Mucosa of stomach (tissue), 1 donor: ENCODE measurements around the gene MAVS.

Experiments used
- H3K27me3 ChIP-seq: one replicate; pipeline ENCODE4 v1.7.0; 2013; ENCODE audit warnings: mild to moderate bottlenecking, low read length; ENCODE audit not compliant: control insufficient read depth, insufficient read depth
- H3K36me3 ChIP-seq: one replicate; pipeline ENCODE4 v1.7.0; 2013; ENCODE audit warnings: low read length; ENCODE audit not compliant: control insufficient read depth, insufficient read depth
- H3K4me1 ChIP-seq: one replicate; pipeline ENCODE4 v1.7.0; 2013; ENCODE audit warnings: mild to moderate bottlenecking, low read length; ENCODE audit not compliant: control insufficient read depth, insufficient read depth
- H3K4me3 ChIP-seq: one replicate; pipeline ENCODE4 v1.7.0; 2013; ENCODE audit warnings: low read length
- H3K9ac ChIP-seq: one replicate; pipeline ENCODE4 v1.7.0; 2013; ENCODE audit warnings: mild to moderate bottlenecking, low read length, moderate library complexity
- H3K9me3 ChIP-seq: one replicate; pipeline ENCODE4 v1.7.0; 2013; ENCODE audit warnings: mild to moderate bottlenecking, low read length, moderate library complexity; ENCODE audit not compliant: control insufficient read depth
- donor health status: Pancreatic carcinoma.

MAVS gene

DNA sequence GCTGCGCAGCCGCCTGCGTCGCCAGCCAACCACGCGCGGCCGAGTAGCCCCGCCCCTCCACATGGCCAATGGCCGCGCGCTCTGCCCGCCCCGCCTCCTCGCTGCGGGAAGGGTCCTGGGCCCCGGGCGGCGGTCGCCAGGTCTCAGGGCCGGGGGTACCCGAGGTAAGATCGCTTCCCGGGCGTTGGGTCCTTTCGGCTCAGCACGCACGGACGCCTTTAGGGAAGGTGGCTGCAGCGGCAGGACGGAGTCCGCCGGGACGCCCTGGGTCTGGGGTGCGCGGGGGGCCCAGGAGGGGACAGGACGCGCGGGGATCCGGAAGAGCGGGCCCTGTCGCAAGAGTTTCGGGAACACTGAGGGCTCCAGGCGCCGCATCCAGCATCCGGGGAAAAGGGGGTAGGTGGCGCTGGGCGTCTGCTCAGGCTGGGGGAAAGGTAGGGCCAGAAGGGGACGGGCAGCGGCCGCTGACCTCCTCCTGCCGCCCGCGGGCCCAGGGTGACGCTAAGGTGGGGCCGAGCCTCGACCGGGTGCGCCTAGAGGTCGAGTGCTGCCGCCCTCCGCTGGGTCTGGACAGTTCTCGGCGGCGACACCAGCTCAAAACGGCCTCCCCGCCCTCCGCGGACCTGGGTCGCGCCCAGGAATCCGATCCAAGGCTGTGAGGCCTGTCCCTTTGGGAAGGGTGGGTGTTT is at the start of gene MAVS:
Gene MAVS (plus strand): TSS at position 95 of the 689 bp plus-strand sequence. CDS start 7,791 bp downstream, outside the sequence.
- no peaks in the 10 kb centered on the region for H3K9me3 ChIP-seq
- H3K4me1 ChIP-seq: peaks cover 7% of the 10 kb centered on the region
- no peaks in the 10 kb centered on the region for H3K36me3 ChIP-seq
- H3K4me3 ChIP-seq: peak within 1 kb of the TSS; percentile 15
- peak within 1 kb of the TSS; percentile 98 for H3K9ac ChIP-seq
- H3K27me3 ChIP-seq: no peaks in the 10 kb centered on the region

DNA sequence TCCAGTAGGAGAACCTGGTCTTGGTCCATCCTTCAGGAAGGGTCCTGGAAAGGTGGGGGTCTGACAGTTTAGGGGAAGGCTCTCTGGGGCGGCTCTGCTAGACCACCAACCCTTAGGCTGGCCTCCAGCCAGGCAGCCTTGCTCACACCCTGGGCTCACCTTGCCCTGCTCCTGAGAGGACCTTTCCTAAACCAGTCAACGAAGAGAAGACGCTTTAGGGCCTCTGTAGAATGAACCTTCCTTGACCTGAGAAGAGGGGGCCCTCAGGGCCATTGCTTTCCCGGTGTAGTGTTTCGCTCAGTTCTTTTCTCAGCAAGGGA is 49.4 kb upstream of the MAVS start:
- Histone ChIP-seq H3K36me3 (no peaks in the 10 kb centered on the region), H3K4me1 (peaks cover 40% of the 10 kb centered on the region), H3K4me3 (peak overlapping the region; percentile 51), H3K9me3 (no peaks in the 10 kb centered on the region), H3K9ac (peak overlapping the region; percentile 3), H3K27me3 (no peaks in the 10 kb centered on the region)

DNA sequence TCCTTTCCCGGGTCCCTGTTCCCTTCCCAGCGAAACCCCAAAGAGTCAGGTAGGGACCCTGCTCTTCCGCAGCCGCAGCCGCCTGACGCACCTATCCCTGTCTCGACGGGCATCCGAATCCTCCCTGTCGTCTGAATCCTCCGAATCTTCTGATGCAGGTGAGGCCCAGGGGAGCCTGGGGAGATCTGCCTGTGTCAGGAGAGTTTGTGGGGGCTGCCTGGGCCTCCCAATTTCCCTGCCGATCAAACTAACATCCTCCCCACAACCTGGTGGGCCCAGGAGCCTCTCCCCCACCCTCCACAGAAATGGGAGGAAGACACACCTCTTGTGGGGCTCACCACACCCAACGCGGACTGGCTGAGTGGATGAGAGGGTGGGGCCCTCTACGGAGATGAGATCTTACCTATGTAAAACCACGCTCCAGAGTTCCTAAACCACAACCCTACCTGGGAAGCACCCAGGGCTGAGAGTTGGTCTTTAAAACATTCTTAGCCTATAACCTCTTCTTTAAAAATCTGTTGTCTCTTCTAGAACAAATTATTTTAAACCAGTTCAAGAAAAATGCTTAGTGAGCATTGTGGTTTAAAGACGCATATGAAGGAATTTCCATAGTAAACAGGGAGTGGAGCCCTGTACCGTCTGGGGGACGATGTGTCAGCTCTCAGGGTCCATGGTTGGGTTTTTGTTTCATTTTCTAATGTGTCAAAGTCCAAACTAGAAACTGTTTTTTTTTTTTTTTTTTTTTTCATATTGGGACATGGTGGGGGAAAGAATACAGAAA is 48.9 kb upstream of the MAVS start:
- peaks cover 40% of the 10 kb centered on the region for H3K4me1 ChIP-seq
- H3K27me3 ChIP-seq: no peaks in the 10 kb centered on the region
- H3K4me3 ChIP-seq: no peak overlapping the region
- no peaks in the 10 kb centered on the region for H3K36me3 ChIP-seq
- peak overlapping the region; percentile 3 for H3K9ac ChIP-seq
- no peaks in the 10 kb centered on the region for H3K9me3 ChIP-seq

DNA sequence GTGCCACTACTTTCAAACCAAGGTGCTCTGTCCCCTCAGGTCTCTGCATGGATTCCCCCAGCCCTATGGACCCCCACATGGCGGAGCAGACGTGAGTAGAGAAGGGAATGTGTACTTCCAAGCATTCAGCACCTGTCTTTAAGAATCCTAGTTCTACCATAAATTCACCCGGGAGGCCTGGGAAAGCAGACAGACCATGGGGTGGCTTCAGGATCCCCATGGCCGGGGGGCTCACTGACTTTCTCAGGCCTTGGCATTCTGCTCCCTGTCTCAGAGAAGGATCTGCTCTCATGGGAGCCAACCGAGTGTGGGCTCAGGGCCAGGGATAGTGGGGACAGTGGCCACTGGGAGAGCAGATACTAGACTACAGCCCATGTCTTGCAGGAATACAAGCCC is 48.3 kb upstream of the MAVS start:
- Histone ChIP-seq H3K9me3 (no peaks in the 10 kb centered on the region), H3K9ac (no peak overlapping the region), H3K36me3 (peaks cover 5% of the 10 kb centered on the region), H3K4me3 (no peak overlapping the region), H3K4me1 (peaks cover 40% of the 10 kb centered on the region), H3K27me3 (no peaks in the 10 kb centered on the region)

DNA sequence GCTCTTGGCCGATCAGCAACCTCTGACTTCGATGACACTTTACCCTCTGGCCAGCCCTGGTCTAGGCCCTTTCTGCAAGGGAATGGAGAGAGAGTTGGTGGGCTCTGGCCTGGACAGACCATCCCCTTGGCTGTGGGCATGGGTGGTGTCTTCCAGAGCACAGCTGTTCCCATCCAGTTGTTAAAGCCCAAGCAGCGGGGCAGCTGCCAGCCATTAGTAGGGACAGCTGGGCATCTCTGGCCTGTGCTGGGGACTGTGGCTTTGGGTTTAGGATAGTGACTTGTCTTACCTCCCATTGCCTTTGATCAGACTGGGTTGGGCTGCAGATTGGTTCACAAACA is 47.8 kb upstream of the MAVS start:
- Histone ChIP-seq H3K9me3 (no peaks in the 10 kb centered on the region), H3K27me3 (no peaks in the 10 kb centered on the region), H3K4me3 (no peak overlapping the region), H3K9ac (no peak overlapping the region), H3K4me1 (peaks cover 40% of the 10 kb centered on the region), H3K36me3 (peaks cover 6% of the 10 kb centered on the region)

DNA sequence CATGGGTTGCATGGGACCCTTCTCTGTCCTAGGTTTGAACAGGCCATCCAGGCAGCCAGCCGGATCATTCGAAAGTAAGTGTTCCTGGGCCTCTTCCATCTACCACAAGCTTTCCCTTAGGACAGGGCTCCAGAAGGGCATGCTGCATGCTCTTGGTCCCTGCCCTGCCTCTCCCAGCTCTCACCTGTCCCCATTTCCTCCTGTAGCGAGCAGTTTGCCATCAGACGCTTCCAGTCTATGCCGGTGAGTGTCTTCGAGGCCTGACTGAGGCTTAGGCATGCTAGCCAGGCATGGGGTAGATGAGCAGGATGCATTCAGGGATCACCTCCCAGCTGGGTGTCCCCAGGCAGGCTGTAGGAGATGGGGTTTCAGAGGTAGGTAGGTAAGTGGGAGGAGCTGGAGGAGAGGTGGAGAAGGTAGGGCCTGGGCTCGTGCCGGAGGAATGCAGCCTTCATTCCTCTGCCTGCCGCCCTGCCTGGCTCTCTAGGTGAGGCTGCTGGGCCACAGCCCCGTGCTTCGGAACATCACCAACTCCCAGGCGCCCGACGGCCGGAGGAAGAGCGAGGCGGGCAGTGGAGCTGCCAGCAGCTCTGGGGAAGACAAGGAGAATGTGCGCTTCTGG is 46.3 kb upstream of the MAVS start:
- no peak overlapping the region for H3K9ac ChIP-seq
- peaks cover 40% of the 10 kb centered on the region for H3K4me1 ChIP-seq
- H3K27me3 ChIP-seq: no peaks in the 10 kb centered on the region
- no peaks in the 10 kb centered on the region for H3K9me3 ChIP-seq
- no peak overlapping the region for H3K4me3 ChIP-seq
- peaks cover 6% of the 10 kb centered on the region for H3K36me3 ChIP-seq

DNA sequence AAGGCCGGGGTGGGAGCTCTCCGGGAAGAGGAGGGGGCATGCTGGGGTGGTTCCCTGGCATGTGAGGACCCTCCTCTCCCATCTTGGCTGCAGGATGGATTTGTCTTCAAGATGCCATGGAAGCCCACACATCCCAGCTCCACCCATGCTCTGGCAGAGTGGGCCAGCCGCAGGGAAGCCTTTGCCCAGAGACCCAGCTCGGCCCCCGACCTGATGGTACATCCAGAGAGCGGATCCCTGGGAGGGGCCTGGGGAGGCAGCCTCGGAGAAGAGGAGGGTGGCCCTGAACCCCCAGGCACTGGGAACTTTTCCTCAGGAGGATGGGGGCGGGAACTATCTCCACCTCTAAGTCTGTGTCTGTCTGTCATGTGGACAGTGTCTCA is 45.8 kb upstream of the MAVS start:
- Histone ChIP-seq H3K36me3 (peaks cover 6% of the 10 kb centered on the region), H3K9ac (no peak overlapping the region), H3K27me3 (no peaks in the 10 kb centered on the region), H3K9me3 (no peaks in the 10 kb centered on the region), H3K4me3 (no peak overlapping the region), H3K4me1 (peaks cover 45% of the 10 kb centered on the region)

DNA sequence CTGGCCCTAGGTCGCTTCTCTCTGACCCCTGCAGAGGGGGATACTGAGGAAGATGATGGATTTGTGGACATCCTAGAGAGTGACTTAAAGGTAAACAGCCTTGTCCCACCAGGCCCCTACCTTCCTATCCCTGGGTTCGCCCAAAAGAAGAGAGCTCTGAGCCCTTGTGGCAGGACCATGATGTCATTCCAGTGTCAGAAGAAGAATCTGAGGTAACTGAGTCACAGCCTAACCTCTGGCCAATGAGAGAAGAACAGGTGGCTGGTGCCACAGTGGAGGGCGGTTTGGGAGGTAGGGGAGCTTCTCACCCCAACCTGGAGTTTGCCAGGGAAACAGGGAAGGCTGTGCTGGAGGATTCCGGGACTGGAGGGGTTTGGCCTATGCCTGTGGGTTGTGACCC is 45.3 kb upstream of the MAVS start:
- H3K4me1 ChIP-seq: peaks cover 50% of the 10 kb centered on the region
- no peaks in the 10 kb centered on the region for H3K27me3 ChIP-seq
- no peak overlapping the region for H3K4me3 ChIP-seq
- H3K9me3 ChIP-seq: no peaks in the 10 kb centered on the region
- H3K36me3 ChIP-seq: peaks cover 6% of the 10 kb centered on the region
- no peak overlapping the region for H3K9ac ChIP-seq

DNA sequence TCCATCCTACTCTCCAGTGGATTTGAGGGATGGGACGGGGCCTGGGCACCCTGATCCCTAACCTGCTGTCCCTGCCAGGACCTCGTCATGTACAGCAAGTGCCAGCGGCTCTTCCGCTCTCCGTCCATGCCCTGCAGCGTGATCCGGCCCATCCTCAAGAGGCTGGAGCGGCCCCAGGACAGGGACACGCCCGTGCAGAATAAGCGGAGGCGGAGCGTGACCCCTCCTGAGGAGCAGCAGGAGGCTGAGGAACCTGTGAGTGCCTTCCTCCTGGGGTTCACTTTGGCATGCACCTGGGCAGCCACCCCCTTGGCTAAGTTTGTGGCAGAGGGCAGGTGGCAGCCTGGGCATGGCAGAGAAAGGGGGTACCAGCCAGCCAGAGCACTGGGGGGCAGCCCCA is 44.8 kb upstream of the MAVS start:
- Histone ChIP-seq H3K27me3 (no peaks in the 10 kb centered on the region), H3K4me1 (peaks cover 51% of the 10 kb centered on the region), H3K9me3 (no peaks in the 10 kb centered on the region), H3K4me3 (no peak overlapping the region), H3K36me3 (peaks cover 6% of the 10 kb centered on the region), H3K9ac (no peak overlapping the region)

DNA sequence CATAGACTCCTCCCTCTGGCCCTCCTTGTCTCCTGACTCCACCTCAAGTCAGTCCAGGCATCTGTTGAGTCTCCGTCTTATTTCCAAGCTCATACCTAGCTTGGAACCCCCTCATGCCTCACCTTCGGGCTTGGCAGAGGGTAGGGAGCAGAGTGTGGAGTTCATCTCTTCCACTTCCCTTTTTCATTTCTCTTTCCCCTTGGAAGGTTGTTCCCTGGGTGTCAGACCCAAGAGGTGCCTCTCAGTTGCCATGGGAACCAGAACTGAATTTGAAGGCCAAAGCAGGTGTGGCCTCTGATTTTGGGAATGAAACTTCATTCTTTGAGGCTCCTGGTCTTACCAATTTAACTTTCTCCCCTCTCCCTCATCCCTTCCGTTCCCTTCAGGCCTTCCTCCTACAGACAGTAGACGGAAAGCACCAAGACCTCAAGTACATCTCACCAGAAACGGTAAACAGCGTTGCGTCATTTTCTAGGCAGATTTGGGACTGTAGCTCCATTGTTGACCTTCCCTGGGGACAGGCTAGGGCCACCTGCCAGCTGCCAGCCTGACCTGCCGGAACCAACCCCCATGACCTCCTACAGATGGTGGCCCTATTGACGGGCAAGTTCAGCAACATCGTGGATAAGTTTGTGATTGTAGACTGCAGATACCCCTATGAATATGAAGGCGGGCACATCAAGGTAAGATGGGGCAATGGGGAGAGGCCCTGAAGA is 44.0 kb upstream of the MAVS start:
- Histone ChIP-seq H3K36me3 (peaks cover 6% of the 10 kb centered on the region), H3K4me3 (no peak overlapping the region), H3K9me3 (no peaks in the 10 kb centered on the region), H3K27me3 (no peaks in the 10 kb centered on the region), H3K4me1 (peaks cover 51% of the 10 kb centered on the region), H3K9ac (no peak overlapping the region)

DNA sequence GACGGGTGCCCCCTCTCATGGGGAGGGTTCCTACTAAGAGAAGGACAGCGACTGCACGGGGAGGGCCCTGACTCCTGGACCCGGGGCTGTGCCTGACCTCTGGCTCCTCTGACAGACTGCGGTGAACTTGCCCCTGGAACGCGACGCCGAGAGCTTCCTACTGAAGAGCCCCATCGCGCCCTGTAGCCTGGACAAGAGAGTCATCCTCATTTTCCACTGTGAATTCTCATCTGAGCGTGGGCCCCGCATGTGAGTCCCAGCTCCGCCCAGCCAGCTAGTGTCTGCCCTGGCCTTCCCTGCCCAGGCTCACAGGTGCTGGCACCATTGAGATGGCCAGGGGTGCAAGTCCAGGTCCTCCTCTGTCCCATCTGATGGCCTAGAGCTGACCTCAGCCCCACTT is 43.3 kb upstream of the MAVS start:
- Histone ChIP-seq H3K27me3 (no peaks in the 10 kb centered on the region), H3K4me1 (peaks cover 51% of the 10 kb centered on the region), H3K9me3 (no peaks in the 10 kb centered on the region), H3K4me3 (no peak overlapping the region), H3K36me3 (peaks cover 6% of the 10 kb centered on the region), H3K9ac (no peak overlapping the region)

DNA sequence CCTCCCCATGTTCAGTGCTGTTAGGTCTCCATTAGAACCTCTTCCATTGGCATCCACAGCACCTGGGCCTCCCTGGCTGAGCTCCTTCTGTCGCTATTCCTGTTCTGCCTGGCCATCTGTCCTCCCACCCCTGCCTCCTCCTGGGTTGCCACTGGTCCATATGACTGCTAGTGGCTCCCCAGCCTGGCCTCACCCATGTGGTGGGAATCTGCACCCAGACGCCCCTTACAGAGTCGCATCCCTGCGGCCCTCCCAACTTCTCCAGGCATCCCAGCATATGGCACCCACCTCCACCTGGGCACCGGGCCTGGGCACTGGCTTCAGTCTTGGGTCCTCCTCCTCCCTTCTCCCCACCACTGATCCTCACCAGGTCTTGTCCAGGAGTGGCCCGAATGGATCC is 42.8 kb upstream of the MAVS start:
- Histone ChIP-seq H3K9ac (no peak overlapping the region), H3K36me3 (peaks cover 6% of the 10 kb centered on the region), H3K4me3 (no peak overlapping the region), H3K4me1 (peaks cover 48% of the 10 kb centered on the region), H3K27me3 (no peaks in the 10 kb centered on the region), H3K9me3 (no peaks in the 10 kb centered on the region)
